NCI-H146 treated with DMSO at 0.1 percent for 48 hours (cell line): ENCODE data around the gene NOP9.

Source experiments
- DNase-seq: peaks from one replicate; lab custom pipeline; 2025; ENCODE audit not compliant: unreplicated experiment; lab: John Stamatoyannopoulos, UW

The NOP9 gene, protein sequence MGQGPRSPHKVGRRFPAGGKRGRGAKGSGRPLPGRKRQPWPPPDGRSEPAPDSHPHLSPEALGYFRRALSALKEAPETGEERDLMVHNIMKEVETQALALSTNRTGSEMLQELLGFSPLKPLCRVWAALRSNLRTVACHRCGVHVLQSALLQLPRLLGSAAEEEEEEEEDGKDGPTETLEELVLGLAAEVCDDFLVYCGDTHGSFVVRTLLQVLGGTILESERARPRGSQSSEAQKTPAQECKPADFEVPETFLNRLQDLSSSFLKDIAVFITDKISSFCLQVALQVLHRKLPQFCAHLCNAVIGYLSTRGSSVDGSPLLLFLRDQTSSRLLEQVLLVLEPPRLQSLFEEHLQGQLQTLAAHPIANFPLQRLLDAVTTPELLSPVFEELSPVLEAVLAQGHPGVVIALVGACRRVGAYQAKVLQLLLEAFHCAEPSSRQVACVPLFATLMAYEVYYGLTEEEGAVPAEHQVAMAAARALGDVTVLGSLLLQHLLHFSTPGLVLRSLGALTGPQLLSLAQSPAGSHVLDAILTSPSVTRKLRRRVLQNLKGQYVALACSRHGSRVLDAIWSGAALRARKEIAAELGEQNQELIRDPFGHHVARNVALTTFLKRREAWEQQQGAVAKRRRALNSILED

DNA sequence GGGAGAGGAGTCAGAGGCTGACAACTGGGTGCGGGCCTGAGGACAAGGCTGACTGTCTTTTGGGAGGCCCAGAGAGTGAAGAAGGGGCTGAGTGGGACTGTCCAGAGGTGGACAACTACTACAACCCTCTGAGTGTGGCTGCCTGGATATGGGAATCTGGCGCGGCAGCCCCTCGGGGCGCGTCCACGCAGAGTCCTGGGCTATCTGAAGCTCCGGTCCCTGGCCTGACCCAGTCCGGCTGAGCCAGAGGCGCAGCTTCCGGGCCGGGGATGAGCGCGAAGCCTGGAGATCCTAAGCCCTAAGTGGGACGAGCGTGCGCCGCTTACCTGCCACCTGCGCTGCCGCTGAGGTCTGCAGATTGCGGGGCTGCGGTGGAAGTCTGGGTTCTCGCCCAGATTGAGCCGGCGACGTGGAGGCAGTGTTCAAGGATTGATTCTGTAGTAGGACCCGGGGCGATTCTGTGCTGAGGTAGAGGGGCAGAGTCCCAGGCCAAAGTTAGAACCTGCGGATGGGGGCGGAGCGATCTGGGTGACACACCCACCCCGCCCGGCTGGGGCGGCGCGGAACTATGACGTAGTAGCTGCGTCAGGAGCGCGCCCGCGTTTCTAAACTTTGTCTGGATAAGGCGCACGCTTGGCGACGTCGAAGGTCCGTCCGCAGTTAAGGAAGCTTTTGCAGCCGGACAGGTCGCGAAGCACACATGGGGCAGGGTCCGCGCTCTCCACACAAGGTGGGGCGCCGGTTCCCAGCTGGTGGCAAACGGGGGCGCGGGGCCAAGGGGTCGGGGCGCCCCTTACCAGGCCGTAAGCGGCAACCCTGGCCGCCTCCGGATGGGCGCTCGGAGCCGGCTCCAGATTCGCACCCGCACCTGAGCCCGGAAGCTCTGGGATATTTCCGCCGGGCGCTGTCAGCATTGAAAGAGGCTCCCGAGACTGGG lies at the start of gene NOP9, which contains the start of gene DHRS1:
Gene NOP9, plus strand, starts transcription at position 596 of the 937 bp plus-strand sequence. Its CDS starts 105 bp downstream, at position 701.
Gene DHRS1, minus strand, starts transcription at position 526 of the 937 bp plus-strand sequence. CDS start 674 bp downstream, outside the sequence.
- peak; percentile 65 for DNase-seq

- DNase-seq, result no peak
These were observed 49.3 kb upstream of the NOP9 start for GRCh38 chr14:24250354-24250753.

DNA sequence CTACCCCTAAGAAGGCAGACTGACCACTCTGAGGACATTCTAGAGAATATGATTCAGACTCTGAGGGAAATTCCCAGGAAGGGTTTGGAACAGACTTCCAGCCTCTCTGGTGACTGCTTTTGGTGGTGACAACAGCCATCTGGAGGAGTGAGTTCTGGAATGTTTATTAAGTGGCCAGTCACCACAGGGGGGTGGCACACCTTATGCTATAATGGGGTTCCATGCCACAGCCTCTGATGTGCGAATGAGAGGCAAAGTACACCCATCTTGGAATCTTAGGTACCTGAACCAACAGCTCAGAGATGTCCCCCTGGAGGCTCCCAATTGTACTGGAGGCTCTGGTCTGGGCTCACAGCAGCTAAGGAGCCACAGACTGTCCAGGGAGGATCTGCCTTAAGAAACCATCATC lies 47.8 kb upstream of the NOP9 start:
- DNase-seq, result no peak

DNA sequence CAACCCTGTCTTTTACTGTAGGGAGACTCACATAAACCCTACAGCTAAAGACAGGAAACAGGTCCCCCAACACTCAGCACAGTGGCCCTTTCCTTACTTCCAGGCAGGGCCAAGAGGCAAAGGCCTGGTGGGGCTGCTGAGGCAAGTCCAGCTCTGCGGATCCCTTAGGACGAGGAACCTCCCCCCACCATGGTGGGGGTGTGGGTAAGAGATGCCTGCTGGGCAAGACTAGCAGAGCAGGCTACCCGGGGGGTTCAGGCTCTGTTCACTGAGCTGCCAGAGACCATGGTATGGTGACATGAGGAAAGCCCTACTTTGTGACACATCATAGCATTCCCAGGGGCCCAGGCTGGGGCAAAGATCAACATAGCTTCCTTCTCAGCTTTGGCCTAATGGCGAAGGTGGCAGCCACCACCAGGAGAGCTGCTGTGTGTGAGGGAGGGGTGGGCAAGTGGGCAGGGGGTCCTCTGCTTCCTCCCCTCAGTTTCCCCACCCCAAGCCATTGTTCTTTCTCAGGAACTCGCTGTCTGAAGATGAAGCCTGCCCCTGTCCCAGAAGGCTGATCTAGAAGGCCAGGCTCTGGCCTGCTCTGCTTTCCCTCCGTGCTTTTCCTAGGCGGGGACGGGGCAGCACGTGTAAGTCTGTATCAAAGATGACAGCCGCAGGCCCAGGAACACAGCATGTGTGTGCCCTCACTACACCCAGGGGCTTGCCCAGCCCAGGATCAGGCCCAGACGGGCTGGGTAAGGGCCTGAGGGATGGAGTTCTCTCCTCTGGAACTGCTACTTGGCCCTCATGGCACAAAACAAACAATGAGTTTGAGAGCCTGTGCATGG lies 47.1 kb upstream of the NOP9 start:
- DNase-seq, result no peak

DNA sequence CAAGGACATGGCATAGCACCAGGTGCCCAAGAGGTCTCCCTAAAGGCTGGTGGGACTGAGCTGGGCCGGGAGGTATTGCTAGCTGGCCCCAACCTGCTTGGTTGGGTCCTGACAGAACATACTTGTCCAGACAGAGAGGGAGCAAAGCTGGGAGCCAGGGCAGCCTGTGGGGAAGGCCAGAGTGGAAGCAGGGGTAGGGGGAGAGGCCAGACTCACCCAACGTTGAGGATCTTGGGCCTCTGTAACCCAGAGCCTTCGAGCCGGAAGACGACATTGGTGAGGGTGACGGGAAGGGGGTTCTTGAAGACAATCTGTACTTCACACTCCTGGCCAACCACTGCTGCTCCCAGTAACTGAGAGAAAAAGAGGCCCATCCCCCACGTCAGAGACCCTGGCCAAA lies 45.7 kb upstream of the NOP9 start:
- no peak for DNase-seq

DNA sequence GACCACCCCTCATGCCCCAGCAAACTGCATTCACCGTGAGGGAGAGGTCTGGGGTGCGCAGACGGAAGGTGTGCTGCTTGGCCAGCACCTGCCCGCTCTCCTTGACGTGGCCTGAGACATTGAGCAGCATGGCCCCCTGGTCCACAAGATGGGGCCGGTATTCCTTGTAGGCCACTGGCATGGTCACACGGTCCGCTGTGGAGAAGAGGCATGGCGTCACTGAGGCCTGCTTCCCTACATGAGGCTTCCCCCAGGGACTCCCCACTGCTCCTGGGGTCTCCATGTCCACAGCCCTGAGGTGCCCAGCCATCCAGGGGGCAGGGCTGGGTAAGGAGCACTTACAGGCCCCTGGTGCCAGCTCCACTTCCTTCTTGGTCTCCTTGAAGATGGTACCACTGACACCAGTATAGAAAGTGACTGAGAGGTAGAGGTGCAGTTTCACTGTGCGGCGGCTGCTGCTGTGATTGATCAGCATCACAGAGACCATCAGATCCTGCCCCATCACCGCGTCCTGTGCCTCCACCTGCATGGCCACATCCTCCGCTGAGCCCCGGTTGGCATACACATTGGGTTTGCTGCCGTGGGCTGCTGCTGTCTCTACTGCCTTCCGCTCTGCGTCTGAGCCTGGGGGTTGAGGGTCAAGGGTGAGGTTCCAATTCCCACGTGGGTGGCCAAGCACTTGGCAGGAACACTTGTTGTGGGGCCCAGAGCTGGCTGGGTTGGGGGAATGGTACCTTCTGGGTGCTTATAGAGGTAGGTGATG lies 44.8 kb upstream of the NOP9 start:
- no peak for DNase-seq

DNA sequence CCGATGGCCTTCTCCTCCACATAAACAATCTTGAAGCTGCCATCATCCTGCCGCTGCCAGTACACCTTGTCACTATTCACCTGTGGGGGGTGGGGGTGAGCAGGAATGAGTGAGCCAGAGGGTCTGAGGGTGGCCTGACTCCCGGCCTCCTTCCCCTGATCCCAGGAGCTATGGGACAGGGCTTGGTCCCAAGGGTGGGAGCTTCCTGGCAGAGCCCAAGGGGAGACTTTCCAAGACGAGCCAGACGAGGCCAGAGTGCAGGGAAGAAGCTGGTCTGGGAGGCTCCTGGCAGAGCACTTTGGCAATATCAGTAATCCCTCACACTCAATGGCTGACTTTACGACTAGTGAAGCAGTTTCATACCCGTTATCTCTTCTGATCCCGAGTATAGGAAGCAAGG lies 44.2 kb upstream of the NOP9 start:
- no peak for DNase-seq

- DNase-seq, result no peak
These were observed 43.5 kb upstream of the NOP9 start for GRCh38 chr14:24255931-24256711.

DNA sequence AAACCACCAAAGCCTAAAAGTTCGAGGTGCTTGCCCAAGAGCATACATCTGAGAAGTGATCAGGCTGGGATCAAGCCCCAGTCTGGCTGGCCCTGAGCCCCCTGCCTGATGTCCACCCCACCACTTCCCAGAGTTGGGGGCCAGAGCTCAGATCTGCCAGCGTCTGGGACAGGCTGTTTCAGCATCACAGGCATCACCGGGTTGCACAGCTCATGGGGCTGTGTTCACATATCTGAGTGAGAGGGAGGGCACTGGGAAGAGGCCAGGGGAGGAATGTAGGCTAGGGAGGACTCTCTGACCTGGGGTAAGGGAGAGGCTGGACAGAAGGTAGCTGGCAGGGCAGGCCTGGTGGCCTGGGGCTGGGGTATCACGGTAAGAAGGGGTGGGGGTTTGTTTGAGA lies 42.7 kb upstream of the NOP9 start:
- no peak for DNase-seq

GRCh38 chr14:24258119-24258518 lies 41.5 kb upstream of the NOP9 start:
- DNase-seq, result no peak

DNA sequence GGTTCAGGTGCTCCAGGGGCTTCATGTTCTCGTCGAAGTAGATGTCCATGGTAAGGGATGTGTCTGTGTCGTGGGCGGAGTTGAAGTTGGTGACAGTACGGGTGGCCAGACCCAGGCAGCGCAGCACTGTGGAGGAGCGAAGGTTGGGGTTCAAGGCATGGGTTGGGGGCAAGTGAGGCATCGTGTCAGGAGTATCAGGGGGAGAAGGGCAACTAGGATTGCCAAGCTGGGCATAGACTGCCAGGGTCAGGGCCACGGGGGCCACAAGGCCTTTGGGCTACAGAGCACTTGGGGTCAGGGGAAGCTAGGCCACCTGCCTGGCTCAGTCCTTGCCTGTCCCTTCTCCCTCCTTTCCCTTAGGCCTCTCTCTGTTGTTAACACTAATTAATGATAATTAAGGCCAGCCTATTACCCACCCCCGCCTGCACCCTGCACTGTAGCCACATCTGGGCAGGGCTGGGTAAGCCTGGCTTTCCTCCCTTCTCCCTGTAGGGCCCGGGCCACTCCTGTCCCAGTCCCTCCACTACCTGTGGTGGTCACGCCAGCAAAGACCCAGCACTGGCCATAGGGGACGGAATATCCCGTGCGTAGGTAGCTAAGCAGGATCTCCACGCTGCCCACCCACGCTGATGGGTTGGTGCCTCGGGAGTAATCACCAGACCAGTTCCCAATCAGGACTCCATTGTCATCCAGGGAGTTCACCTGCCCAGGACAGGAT lies 40.9 kb upstream of the NOP9 start:
- no peak for DNase-seq

DNA sequence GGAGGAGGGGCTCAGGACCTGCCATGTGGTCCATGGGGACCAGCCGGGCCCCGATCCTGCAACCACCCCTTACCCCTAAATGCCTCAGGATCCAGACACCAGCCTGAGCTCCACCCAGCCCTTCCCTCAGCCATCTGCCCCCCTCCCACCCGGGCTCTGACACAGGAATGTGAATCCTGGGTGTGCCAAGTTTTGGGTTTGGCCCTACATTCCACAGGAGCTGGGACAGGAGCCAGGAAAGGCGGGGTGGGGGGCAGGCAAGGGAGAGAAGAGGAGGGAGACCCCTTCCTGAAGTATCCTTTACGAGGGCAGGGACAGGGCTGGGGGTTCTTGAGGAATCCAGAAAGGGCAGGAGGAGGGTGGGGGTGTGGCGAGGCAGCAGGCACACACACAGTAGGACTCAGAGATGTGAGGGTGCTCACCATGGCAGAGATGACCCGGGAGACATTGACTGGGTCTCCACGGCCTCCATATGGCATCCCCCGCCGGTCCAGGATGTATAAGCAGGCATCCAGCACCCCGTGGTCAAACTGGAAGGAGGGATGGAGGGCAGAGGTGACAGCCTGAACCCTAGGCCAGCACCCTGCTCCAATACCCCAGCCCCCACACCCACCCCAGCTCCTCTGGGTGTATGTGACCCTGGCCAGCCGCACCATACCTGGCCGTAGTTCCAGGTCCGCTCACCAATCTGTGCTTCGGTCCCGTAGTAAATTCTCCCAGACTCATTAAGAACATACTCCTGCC lies 40.2 kb upstream of the NOP9 start:
- DNase-seq, result no peak

DNA sequence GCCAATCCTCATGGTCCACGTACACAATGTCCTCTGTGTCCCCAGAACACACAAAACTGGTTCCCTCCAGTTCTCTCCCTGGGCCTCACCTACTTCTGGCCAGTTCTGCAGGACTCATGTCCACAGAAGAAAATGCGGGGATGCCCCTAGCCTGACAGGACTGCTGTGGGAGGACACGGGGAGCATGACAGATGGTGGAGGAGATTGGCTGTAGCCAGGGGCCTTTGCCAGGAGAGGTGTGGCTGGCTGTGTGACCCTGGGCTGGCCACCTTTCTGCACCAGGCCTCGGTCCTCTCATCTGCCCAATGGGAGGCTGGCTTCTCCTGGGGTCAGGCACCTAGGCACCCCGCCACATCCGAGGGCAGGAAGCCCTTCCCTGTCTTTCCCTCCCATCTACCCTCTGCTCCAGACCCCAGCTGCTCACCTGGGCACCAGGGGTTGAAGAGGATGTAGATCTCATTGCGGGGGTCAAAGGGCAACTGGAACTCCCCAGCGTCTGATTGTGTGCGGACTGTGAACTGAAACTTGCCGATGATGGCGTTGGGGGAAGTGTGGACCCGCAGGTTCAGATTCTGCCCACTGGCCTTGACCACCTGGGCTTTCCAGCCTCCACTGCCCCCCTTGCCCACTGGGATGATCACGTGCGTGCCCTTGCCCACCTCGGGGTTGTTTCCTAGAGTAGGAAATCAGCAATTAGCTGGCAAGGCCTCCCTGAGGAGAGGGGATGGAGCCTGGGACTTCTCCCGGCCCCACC lies 39.4 kb upstream of the NOP9 start:
- no peak for DNase-seq

DNA sequence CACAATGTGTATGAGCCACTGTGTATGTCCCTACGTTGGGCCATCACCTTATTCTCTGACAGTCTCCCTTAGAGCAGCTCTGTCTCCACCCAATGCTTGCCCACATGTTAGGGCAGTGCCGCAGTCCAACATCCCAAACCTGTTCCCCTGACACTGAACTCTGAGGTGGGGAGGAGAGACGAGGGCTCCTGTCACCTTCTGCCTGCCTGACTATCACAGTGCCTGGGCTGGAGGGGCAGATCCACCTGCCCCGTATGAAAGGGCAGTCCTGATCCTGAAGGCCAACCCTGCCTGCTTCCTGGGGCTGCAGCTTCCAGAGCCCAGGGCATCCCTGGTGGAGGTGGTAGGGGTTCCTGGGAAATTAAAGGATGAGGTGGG lies 38.9 kb upstream of the NOP9 start:
- no peak for DNase-seq

GRCh38 chr14:24261256-24261968 lies 38.2 kb upstream of the NOP9 start:
- DNase-seq, result no peak

DNA sequence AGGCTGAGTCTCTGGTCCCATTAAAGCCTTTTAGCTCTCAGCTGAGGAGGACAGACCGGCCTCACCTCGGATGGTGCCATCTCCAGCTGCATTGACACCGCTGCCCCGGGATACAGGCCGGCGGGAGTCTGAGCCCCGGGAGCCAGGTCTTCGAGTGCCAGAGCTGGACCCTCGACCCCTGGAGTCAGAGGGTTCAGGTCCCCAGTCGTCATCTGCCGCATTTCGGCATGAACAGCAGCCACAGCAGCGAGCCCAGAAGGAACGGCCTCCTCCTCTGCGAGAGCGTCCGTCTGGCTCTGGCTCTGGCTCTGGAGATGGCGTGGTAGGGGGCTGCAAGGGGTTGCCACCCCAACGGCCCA lies 37.7 kb upstream of the NOP9 start:
- DNase-seq, result no peak
